ENCODE results near the gene PSEN2.
"Not testable (repeated sequence)": the region's sequence is repeated elsewhere in the genome, so short reads cannot be mapped to it uniquely, and the experiment has no call there.

- not testable (repeated sequence) for TF ChIP-seq JUN (IDR thresholded peaks at IDR 0.05; ENCODE audit: borderline replicate concordance, insufficient read depth, insufficient read length, low read depth); POLR2AphosphoS5 (IDR thresholded peaks at IDR 0.05; ENCODE audit: insufficient read depth, low read depth, low read length); FOS (IDR thresholded peaks at IDR 0.05; ENCODE audit: borderline replicate concordance, insufficient read depth, low read length)
Measured at GRCh38 chr1:226837966-226838365, 32.5 kb upstream of the PSEN2 start.
